ENCODE results near the gene NKD1. TPM values are rescaled to one million over a fixed set of nuclear protein-coding genes. Genes with fewer than 3 reads are reported as not detected.
A peak's percentile ranks its signal among the peaks of the same experiment; 100 is the strongest.

NKD1 gene
- total and polyA plus RNA-seq, 2 of the 8 experiments (the other 6 are each of a cell fraction or from before 2014, with no cell fraction given), result 0.70 to 4.5 TPM

DNA sequence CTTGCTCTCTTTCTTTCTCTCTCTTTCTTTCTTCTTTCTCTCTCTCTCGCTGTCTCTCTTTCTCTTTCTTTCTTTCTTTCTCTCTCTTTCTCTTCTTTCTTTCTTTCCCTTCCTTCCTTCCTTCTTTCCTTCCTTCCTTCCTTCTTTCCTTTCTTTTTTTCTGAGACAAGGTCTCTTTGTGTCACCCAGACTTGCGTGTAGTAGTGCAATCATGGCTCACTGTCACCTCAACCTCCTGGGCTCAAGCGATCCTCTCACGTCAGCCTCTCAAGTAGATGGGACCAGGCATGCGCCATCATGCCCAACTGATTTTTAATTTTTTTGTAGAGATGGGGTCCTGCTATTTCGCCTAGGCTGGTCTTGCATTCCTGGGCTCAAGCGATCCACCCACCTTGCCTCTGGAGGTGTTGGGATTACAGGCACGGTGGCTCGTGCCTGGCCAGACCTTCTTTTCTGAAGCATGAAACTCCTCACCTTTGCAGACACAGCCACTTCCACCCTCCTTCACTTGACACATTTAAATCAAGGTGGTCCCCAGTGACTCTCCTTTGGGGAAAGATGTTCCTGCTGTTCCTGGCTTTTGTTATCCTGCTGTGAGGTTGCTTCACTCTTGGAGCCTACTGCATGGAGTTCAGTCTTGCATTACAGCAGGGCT is 26.8 kb upstream of the NKD1 start:
- no peak for TF ChIP-seq POLR2AphosphoS5 (IDR thresholded peaks at IDR 0.05; ENCODE audit: low read depth, low read length)
- 0 out of 2 replicates have a peak, but pooled peaks have one; percentile 46 for TF ChIP-seq CEBPB (IDR thresholded peaks at IDR 0.05; ENCODE audit: low read depth, low read length)
- TF ChIP-seq SUZ12 (IDR thresholded peaks at IDR 0.05; ENCODE audit: low read length), result no peak
- no peak for TF ChIP-seq RFX5 (IDR thresholded peaks at IDR 0.05; ENCODE audit: borderline replicate concordance, low read depth, low read length)
- no peak overlapping the region for H4K5ac ChIP-seq (ENCODE audit: insufficient read length, low read depth, low read length)
- H2BK120ac ChIP-seq (replicated peaks; ENCODE audit: low read depth, low read length), result no peak overlapping the region
- no peak overlapping the region for H3K56ac ChIP-seq (replicated peaks; ENCODE audit: insufficient read length, low read depth, low read length)
- H3K9me3 ChIP-seq (ENCODE audit: insufficient read depth in 2 of 2, low read depth in 1 of 2, low read length in 1 of 2), result peaks cover 5% of the 10 kb centered on the region in 2 experiments; a peak in 1 of 4 replicates
- no peak overlapping the region for H3K9ac ChIP-seq (replicated peaks in 1 of 4; ENCODE audit: extremely low read depth in 1 of 4, low read depth in 3 of 4, low read length in 3 of 4)
- no peak overlapping the region for H3K4me2 ChIP-seq (ENCODE audit: insufficient read depth in 1 of 2, low read depth in 2 of 2, low read length in 2 of 2)
- no peak overlapping the region for H3K27ac ChIP-seq (ENCODE audit: low read depth, low read length)
- H3K79me2 ChIP-seq (ENCODE audit: control insufficient read depth in 1 of 2, insufficient read depth in 2 of 2, low read length in 2 of 2), result no peaks in the 10 kb centered on the region
- H3K18ac ChIP-seq (ENCODE audit: extremely low read depth, low read length), result no peak overlapping the region
- ChIA-PET POLR2A (ENCODE audit: partially characterized antibody) (no interaction called here), CTCF (ENCODE audit: partially characterized antibody) (interaction anchor here (1.5 kb wide), 1 partner anchor 13 kb away, joined by 3 read pairs; no protein-coding TSS in a partner anchor)
- H3K4me3 ChIP-seq (ENCODE audit: extremely low read depth in 1 of 4, insufficient read depth in 2 of 4, low read depth in 3 of 4, low read length in 4 of 4), result no peak overlapping the region
- no peaks in the 10 kb centered on the region for H3K36me3 ChIP-seq (ENCODE audit: control insufficient read depth in 2 of 4, insufficient read depth in 4 of 4, low read length in 3 of 4)
- no peaks in the 10 kb centered on the region for H3K23me2 ChIP-seq (ENCODE audit: low read depth, low read length)
- H3K14ac ChIP-seq (ENCODE audit: insufficient read length), result no peak overlapping the region
- no peak overlapping the region for H2AFZ ChIP-seq (ENCODE audit: low read length)
- no peak overlapping the region for H3K23ac ChIP-seq (ENCODE audit: insufficient read length)
- no peak for DNase-seq (ENCODE audit: low read depth in 1 of 2, low spot score in 2 of 2)
- no peaks in the 10 kb centered on the region for H4K20me1 ChIP-seq (replicated peaks in 1 of 2; ENCODE audit: control insufficient read depth in 1 of 2, insufficient read depth in 2 of 2, low read length in 2 of 2)
- H2BK12ac ChIP-seq (ENCODE audit: low read depth, low read length), result no peak overlapping the region
- no peak overlapping the region for H2BK15ac ChIP-seq (ENCODE audit: low read length)
- H4K91ac ChIP-seq (replicated peaks; ENCODE audit: insufficient read length, low read length), result no peak overlapping the region
- no peaks in the 10 kb centered on the region for H3K27me3 ChIP-seq (replicated peaks in 1 of 4; ENCODE audit: control insufficient read depth in 3 of 4, extremely low read depth in 1 of 4, insufficient read depth in 3 of 4, low read length in 3 of 4)
- H3K4me1 ChIP-seq (replicated peaks in 1 of 4; ENCODE audit: control insufficient read depth in 3 of 4, insufficient read depth in 4 of 4, low read length in 3 of 4), result peaks cover 0 to 2% (median 0%) of the 10 kb centered on the region in 4 experiments; a peak in 1 of 7 replicates
- no peak for FAIRE-seq
- no peak overlapping the region for H2BK5ac ChIP-seq (ENCODE audit: low read depth, low read length)
- H2AK5ac ChIP-seq (ENCODE audit: low read depth, low read length), result no peak overlapping the region
- no peaks in the 10 kb centered on the region for H3K79me1 ChIP-seq (ENCODE audit: low read depth, low read length)
- H2BK20ac ChIP-seq (ENCODE audit: low read length), result no peak overlapping the region
- H3K4ac ChIP-seq (replicated peaks; ENCODE audit: insufficient read length, low read depth, low read length), result no peak overlapping the region
- WGBS, 2 experiments (ENCODE audit: extremely low coverage in 1 of 2, insufficient coverage in 1 of 2, insufficient read length in 1 of 2, insufficient replicate concordance in 2 of 2, low coverage in 1 of 2, low lambda C conversion rate in 2 of 2, missing lambda C conversion rate in 1 of 2), result 50 to 88% methylated on average over 1 to 9 of the region's 9 CpGs
- H4K8ac ChIP-seq (ENCODE audit: extremely low read depth, insufficient read depth, low read length), result no peak overlapping the region

All from H1 (cell line).